ENCODE measurements around the gene MED13L. TPM values are rescaled to one million over a fixed set of nuclear protein-coding genes. Genes with fewer than 3 reads are reported as not detected.
A peak's percentile ranks its signal among the peaks of the same experiment; 100 is the strongest.

Gene MED13L
- total RNA-seq, 1 donor from 2014 or later: 89.0 TPM

DNA sequence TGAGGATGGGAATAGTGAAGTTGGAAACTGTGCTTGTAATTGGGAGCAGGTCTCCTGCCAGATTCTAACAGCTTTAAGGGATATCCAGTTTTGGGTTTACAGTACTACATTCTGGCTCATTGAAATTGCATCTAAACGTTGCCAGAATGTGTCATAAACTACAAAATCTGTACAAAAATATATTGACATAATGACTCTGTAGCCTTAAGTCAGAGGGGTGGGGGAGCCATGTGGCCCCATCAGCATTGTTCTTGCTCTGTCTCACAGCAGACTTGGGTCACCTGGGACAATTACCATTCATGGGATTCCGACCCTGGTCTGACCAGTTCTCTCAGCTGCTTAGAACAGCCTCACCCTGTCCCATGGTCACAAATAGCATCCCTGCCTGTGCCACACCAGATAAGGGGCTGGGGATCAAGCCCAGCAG lies 43.3 kb upstream of the MED13L start:
- TF ChIP-seq, protein P1, sequence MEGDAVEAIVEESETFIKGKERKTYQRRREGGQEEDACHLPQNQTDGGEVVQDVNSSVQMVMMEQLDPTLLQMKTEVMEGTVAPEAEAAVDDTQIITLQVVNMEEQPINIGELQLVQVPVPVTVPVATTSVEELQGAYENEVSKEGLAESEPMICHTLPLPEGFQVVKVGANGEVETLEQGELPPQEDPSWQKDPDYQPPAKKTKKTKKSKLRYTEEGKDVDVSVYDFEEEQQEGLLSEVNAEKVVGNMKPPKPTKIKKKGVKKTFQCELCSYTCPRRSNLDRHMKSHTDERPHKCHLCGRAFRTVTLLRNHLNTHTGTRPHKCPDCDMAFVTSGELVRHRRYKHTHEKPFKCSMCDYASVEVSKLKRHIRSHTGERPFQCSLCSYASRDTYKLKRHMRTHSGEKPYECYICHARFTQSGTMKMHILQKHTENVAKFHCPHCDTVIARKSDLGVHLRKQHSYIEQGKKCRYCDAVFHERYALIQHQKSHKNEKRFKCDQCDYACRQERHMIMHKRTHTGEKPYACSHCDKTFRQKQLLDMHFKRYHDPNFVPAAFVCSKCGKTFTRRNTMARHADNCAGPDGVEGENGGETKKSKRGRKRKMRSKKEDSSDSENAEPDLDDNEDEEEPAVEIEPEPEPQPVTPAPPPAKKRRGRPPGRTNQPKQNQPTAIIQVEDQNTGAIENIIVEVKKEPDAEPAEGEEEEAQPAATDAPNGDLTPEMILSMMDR (conservative IDR thresholded peaks at IDR 0.05): no peak
- Mint-ChIP-seq H3K4me1 (peaks cover 14% of the 10 kb centered on the region), H3K9me3 (no peaks in the 10 kb centered on the region), H3K27me3 (ENCODE audit: low read depth) (no peaks in the 10 kb centered on the region), H3K4me3 (no peak overlapping the region), H3K27ac (ENCODE audit: unreplicated experiment) (no peak overlapping the region), H3K36me3 (ENCODE audit: low read depth) (no peaks in the 10 kb centered on the region)
- no peak for DNase-seq (ENCODE audit: low read depth, low spot score)

- Mint-ChIP-seq H3K4me3 (no peak overlapping the region), H3K36me3 (ENCODE audit: low read depth) (no peaks in the 10 kb centered on the region), H3K27me3 (ENCODE audit: low read depth) (no peaks in the 10 kb centered on the region), H3K9me3 (no peaks in the 10 kb centered on the region), H3K27ac (ENCODE audit: unreplicated experiment) (peak overlapping the region; percentile 44), H3K4me1 (peaks cover 14% of the 10 kb centered on the region)
- DNase-seq (ENCODE audit: low read depth, low spot score): no peak
- TF ChIP-seq, protein P1 (conservative IDR thresholded peaks at IDR 0.05): no peak
Measured at GRCh38 chr12:116319898-116320621, 42.6 kb upstream of the MED13L start.

DNA sequence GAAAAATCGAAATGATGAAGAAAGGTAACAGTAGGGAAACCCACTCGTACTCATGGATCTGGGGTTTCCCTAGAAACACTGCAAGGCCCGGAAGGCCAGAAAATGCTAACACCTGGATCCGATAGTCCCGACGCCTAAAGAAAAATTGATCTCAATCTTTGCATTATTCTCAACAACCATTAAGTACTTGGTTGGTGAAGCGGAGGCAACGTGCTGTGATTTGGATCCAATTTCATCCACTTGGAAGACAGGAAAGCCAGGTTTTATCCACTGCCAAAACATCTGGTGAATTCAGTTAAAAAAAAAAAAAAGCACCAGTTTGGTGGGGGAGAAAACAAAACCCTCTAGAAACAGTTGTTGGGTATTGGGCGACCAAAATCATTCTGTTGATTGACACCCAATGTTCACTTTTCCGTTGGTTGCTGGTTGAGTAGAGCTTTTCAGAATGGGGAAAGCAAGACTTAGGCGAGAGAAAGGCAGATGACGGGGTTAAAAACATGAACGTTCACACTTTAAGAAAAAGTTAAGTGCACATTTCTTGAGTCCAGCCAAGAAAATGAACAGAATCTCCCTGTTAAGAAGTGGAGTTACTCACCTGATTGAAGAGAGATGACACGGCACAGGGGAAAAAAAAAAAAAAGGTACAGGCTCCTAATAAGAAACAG lies 41.9 kb upstream of the MED13L start:
- H3K4me1 Mint-ChIP-seq: peaks cover 14% of the 10 kb centered on the region
- H3K27ac Mint-ChIP-seq (ENCODE audit: unreplicated experiment): no peak overlapping the region
- TF ChIP-seq, protein P1 (conservative IDR thresholded peaks at IDR 0.05): no peak
- H3K4me3 Mint-ChIP-seq: no peak overlapping the region
- no peaks in the 10 kb centered on the region for H3K27me3 Mint-ChIP-seq (ENCODE audit: low read depth)
- no peaks in the 10 kb centered on the region for H3K36me3 Mint-ChIP-seq (ENCODE audit: low read depth)
- no peaks in the 10 kb centered on the region for H3K9me3 Mint-ChIP-seq
- no peak for DNase-seq (ENCODE audit: low read depth, low spot score)

DNA sequence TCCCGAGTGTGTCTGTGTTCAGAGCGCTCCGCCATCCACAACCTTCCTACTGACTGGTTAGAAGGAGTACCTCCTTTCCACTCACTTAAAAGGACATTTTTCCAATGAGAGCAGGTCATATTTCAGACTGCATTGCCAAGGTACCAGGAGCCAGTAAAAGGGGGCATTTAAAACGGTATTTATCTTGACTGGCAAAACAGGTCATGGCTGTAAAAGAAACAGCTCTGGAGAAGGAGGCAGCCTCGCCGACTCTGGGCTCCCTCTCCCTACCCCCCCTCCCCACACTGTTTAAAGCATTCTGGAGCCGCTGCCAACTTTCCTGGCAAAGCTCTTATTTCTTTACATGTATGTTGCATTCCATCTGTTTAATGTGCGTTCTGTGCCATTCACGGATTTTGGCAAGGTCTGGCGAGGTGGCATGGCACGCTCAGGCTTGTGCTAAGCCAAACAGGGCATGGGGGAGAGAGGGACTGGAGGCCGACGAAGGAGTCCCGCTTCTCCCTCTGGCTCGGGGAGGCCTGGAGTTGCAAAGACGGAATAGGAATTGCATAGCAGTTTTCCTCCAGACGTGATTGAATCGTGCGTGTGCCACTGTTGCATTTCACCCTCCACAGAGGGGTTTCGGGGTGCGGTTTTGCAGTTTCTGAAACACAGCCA lies 41.2 kb upstream of the MED13L start:
- DNase-seq (ENCODE audit: low read depth, low spot score): no peak
- no peaks in the 10 kb centered on the region for H3K36me3 Mint-ChIP-seq (ENCODE audit: low read depth)
- H3K4me3 Mint-ChIP-seq: no peak overlapping the region
- H3K9me3 Mint-ChIP-seq: no peaks in the 10 kb centered on the region
- TF ChIP-seq, protein P1 (conservative IDR thresholded peaks at IDR 0.05): no peak
- H3K4me1 Mint-ChIP-seq: peaks cover 14% of the 10 kb centered on the region
- no peaks in the 10 kb centered on the region for H3K27me3 Mint-ChIP-seq (ENCODE audit: low read depth)
- H3K27ac Mint-ChIP-seq (ENCODE audit: unreplicated experiment): no peak overlapping the region

DNA sequence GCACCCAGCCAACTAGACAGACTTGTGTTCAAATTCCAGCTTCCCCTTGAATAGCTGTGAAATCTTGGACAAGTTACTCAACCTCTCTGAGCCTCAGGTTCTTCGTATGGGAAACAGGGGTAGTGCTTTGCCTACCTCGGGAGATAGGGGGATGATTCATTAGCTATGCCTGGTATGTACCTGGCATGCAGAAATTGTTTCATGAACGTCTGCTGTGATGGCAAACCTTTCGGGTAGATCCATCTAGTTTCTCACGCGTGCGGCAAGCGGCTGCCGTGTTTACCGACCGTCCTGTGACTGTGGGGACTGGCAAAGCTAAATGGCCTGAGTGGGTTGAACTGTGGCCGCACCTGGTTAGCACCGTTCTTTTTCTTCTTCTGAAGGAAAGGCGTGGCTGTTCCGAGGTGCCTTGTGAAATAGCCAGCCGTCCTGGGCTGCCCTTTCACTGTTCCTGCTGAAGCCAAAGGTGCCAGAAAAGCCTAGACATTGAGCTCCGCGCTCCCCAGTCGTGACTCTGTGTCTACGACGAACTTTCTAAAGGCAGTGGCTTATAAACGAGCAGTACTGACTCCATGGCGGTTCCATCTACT lies 40.6 kb upstream of the MED13L start:
- peak overlapping the region; percentile 43 for H3K27ac Mint-ChIP-seq (ENCODE audit: unreplicated experiment)
- peaks cover 14% of the 10 kb centered on the region for H3K4me1 Mint-ChIP-seq
- TF ChIP-seq, protein P1 (conservative IDR thresholded peaks at IDR 0.05): no peak
- no peaks in the 10 kb centered on the region for H3K9me3 Mint-ChIP-seq
- no peak overlapping the region for H3K4me3 Mint-ChIP-seq
- no peaks in the 10 kb centered on the region for H3K27me3 Mint-ChIP-seq (ENCODE audit: low read depth)
- no peak for DNase-seq (ENCODE audit: low read depth, low spot score)
- no peaks in the 10 kb centered on the region for H3K36me3 Mint-ChIP-seq (ENCODE audit: low read depth)

All from neural crest cell (in vitro differentiated cells).